Measurements from ENCODE around the gene NDUFA11. TPM values are rescaled to one million over a fixed set of nuclear protein-coding genes. Genes with fewer than 3 reads are reported as not detected.

NDUFA11 gene
- total and polyA plus RNA-seq, 2 of the 13 experiments (the other 11 are each of a cell fraction or from before 2014, with no cell fraction given) = 286 to 378 TPM

DNA sequence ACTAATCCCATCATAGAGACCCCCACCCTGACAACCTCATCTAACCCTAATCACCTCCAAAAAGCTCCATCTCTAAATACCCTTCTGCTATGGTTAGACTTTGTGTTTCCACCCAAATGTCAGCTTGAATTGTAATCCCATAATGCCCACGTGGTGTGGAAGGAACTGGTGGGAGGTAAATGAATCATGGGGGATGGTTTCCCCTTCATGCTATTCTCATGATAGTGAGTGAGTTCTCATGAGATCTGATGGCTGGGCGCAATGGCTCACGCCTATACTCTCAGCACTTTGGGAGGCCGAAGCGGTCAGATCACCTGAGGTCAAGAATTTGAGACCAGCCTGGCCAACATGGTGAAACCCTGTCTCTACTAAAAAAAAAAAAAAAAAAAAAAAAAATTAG, 3.7 kb upstream of the NDUFA11 start:
- peaks cover 0 to 4% of the 10 kb centered on the region in 2 experiments; a peak in 1 of 5 replicates for H3K27me3 ChIP-seq (ENCODE audit: control insufficient read depth in 1 of 2, insufficient read depth in 2 of 2, low read length in 2 of 2)
- H4K20me1 ChIP-seq (ENCODE audit: insufficient read depth, low read length) = no peaks in the 10 kb centered on the region
- no peak overlapping the region for H3K4me2 ChIP-seq (ENCODE audit: low read depth, low read length)
- peaks cover 66% of the 10 kb centered on the region for H3K4me1 ChIP-seq (ENCODE audit: insufficient read depth, low read length)
- no peak overlapping the region for H3K27ac ChIP-seq (ENCODE audit: extremely low read length, insufficient read depth, low read length)
- BruUV-seq (replicated peaks) = no TSS peak
- H3K9me3 ChIP-seq (ENCODE audit: low read length) = no peaks in the 10 kb centered on the region
- DNase-seq (ENCODE audit: low spot score) (no peak), FAIRE-seq (no peak), ATAC-seq (no peak)
- no peak overlapping the region for H3K9ac ChIP-seq (ENCODE audit: insufficient read depth, low read depth, low read length)
- no peak for TF ChIP-seq NCOA5 (CRISPR knock-in tag; IDR thresholded peaks at IDR 0.05)
- no peak for TF ChIP-seq PHB2 (IDR thresholded peaks at IDR 0.05; ENCODE audit: partially characterized antibody)
- no peak for TF ChIP-seq MXI1 (IDR thresholded peaks at IDR 0.05; ENCODE audit: borderline replicate concordance, low read depth, low read length)
- TF ChIP-seq ZNF564 (CRISPR knock-in tag; IDR thresholded peaks at IDR 0.05) = no peak
- TF ChIP-seq REPIN1 (CRISPR knock-in tag; IDR thresholded peaks at IDR 0.05; ENCODE audit: borderline replicate concordance, low read depth) = no peak
- no peak for TF ChIP-seq SIN3A (IDR thresholded peaks at IDR 0.05; ENCODE audit: borderline replicate concordance, low read depth, low read length)
- in situ Hi-C loops (cut with HindIII; ENCODE audit: extremely low pct_ligation_motif_present, low pct_unique_long_range_greater_than_20kb) (no loop called here), intact Hi-C loops (cut with micrococcal nuclease; ENCODE audit: unreplicated experiment) (no loop called here)
- ChIA-PET CTCF (ENCODE audit: low intra/inter-chr PET ratio, low total read pairs) (no interaction called here), POLR2A (no interaction called here)
- no peak overlapping the region for H3K4me3 ChIP-seq (replicated peaks in 1 of 3; ENCODE audit: insufficient read depth in 1 of 3, low read depth in 2 of 3, low read length in 3 of 3)
- no peak overlapping the region for H2AFZ ChIP-seq (ENCODE audit: low read length)
- H3K79me2 ChIP-seq (ENCODE audit: insufficient read depth, low read length) = peaks cover 18% of the 10 kb centered on the region
- no peaks in the 10 kb centered on the region for H3K36me3 ChIP-seq (replicated peaks in 1 of 2; ENCODE audit: control insufficient read depth in 1 of 2, insufficient read depth in 2 of 2, low read length in 2 of 2)
- WGBS (ENCODE audit: low lambda C conversion rate) = 78% methylated on average over 5 of the region's 5 CpGs

DNA sequence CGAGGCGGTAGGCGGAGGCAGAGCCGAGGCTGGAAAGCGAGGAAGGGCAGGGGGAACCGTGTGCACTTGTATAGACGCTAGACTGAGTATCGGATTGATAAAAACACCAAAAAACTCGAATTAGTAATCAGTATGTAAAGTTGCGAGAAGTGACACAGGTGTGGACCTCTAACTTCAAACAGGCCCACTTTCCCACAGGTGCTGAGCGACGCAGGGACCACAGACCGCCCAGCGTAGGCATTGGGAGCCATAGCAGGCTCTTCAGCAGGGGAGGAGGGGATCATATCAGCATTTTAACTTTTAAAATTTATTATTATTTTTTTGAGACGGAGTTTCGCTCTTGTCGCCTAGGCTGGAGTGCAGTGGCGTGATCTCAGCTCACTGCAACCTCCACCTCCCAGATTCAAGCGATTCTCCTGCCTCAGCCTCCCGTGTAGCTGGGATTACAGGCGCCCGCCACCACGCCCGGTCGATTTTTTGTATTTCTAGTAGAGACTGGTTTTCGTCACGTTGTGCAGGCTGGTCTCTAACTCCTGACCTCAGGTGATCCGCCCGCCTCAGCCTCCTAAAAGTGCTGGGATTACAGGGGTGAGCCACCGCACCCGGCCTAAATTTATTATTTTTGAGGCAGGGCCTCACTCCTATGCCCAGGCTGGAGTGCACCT, 1.7 kb upstream of the NDUFA11 start:
- Histone ChIP-seq H3K4me3 (replicated peaks in 1 of 3; ENCODE audit: insufficient read depth in 1 of 3, low read depth in 2 of 3, low read length in 3 of 3) (peak overlapping the region; percentile 61 to 78 (median 76)), H3K36me3 (replicated peaks in 1 of 2; ENCODE audit: control insufficient read depth in 1 of 2, insufficient read depth in 2 of 2, low read length in 2 of 2) (peaks cover 0 to 6% of the 10 kb centered on the region in 2 experiments; a peak in 2 of 5 replicates), H4K20me1 (ENCODE audit: insufficient read depth, low read length) (peaks cover 6% of the 10 kb centered on the region; the same call in 1 of the 2 replicates), H3K27me3 (ENCODE audit: control insufficient read depth in 1 of 2, insufficient read depth in 2 of 2, low read length in 2 of 2) (peaks cover 0 to 4% of the 10 kb centered on the region in 2 experiments; a peak in 1 of 5 replicates), H3K79me2 (ENCODE audit: insufficient read depth, low read length) (peaks cover 35% of the 10 kb centered on the region), H3K27ac (ENCODE audit: extremely low read length, insufficient read depth, low read length) (peak overlapping the region; percentile 70), H3K9me3 (ENCODE audit: low read length) (no peaks in the 10 kb centered on the region), H3K4me2 (ENCODE audit: low read depth, low read length) (peak overlapping the region; percentile 79), H2AFZ (ENCODE audit: low read length) (no peak overlapping the region), H3K4me1 (ENCODE audit: insufficient read depth, low read length) (peaks cover 68% of the 10 kb centered on the region), H3K9ac (ENCODE audit: insufficient read depth, low read depth, low read length) (peak overlapping the region; percentile 77)
- no peak for DNase-seq (ENCODE audit: low spot score)
- intact Hi-C loops (cut with micrococcal nuclease; ENCODE audit: unreplicated experiment) = loop anchor here (2.0 kb wide), 1 partner anchor 58 kb away; no protein-coding TSS in a partner anchor
- no peak for FAIRE-seq
- no peak for ATAC-seq
- TSS peak; percentile 60 for BruUV-seq (replicated peaks)
- POLR2A ChIA-PET = interaction anchor here (1.3 to 3.9 kb wide), 4 partner anchors 25 to 99 kb away, joined by 4 to 79 read pairs (median 12); no protein-coding TSS in a partner anchor
- CTCF ChIA-PET (ENCODE audit: low intra/inter-chr PET ratio, low total read pairs) = interaction anchor here (1.3 kb wide), 1 partner anchor 102 kb away, joined by 3 read pairs; no protein-coding TSS in a partner anchor
- in situ Hi-C loops (cut with HindIII; ENCODE audit: extremely low pct_ligation_motif_present, low pct_unique_long_range_greater_than_20kb) = no loop called here
- WGBS (ENCODE audit: low lambda C conversion rate) = 23% methylated on average over 29 of the region's 31 CpGs
- 0 out of 2 replicates have a peak, but pooled peaks have one; percentile 9 for TF ChIP-seq ZSCAN31 (CRISPR knock-in tag; IDR thresholded peaks at IDR 0.05; ENCODE audit: low read depth)
- peak; percentile 5; the same call in 1 of the 2 replicates for TF ChIP-seq RAD21 (CRISPR knock-in tag; IDR thresholded peaks at IDR 0.05)
- TF ChIP-seq SNAPC2 (CRISPR knock-in tag; IDR thresholded peaks at IDR 0.05) = 0 out of 2 replicates have a peak, but pooled peaks have one; percentile 1
- TF ChIP-seq KMT2A (CRISPR knock-in tag; IDR thresholded peaks at IDR 0.05) = 0 out of 2 replicates have a peak, but pooled peaks have one; percentile 9
- TF ChIP-seq HNF4G (IDR thresholded peaks at IDR 0.05; ENCODE audit: borderline replicate concordance, low read depth, low read length) = 0 out of 2 replicates have a peak, but pooled peaks have one; percentile 20
- TF ChIP-seq HNF4G (CRISPR knock-in tag; IDR thresholded peaks at IDR 0.05; ENCODE audit: borderline replicate concordance, low read depth) = no peak
- no peak for TF ChIP-seq ZKSCAN1 (IDR thresholded peaks at IDR 0.05; ENCODE audit: low read length)
- TF ChIP-seq ZFX (CRISPR knock-in tag; IDR thresholded peaks at IDR 0.05; ENCODE audit: low read depth) = peak; percentile 63; the same call in 1 of the 2 replicates
- peak; percentile 51 for TF ChIP-seq ZFY (CRISPR knock-in tag; IDR thresholded peaks at IDR 0.05)
- TF ChIP-seq HMGXB4 (CRISPR knock-in tag; IDR thresholded peaks at IDR 0.05; ENCODE audit: borderline replicate concordance in 1 of 2, low read depth in 1 of 2) = 0 out of 4 replicates have a peak, but pooled peaks of 1 of the 2 experiments have one; percentile 1
- peak; percentile 15; the same call in 1 of the 2 replicates for TF ChIP-seq RBFOX2 (IDR thresholded peaks at IDR 0.05; ENCODE audit: low read depth, low read length)
